Epidermal melanocyte (primary cell): ENCODE measurements around the gene STRA6.

Experiments
- DNase-seq: peaks from one replicate; pipeline ENCODE4 v3.0.0; 2011; ENCODE audit warnings: low spot score; ENCODE audit not compliant: insufficient read length

STRA6 gene

GRCh38 chr15:74208496-74208895 is 5.9 kb upstream of the STRA6 start:
- DNase-seq, result no peak

- DNase-seq, result no peak
These were observed 5.3 kb upstream of the STRA6 start for GRCh38 chr15:74207652-74208440.

GRCh38 chr15:74206801-74207281 is 4.3 kb upstream of the STRA6 start:
- no peak for DNase-seq

- no peak for DNase-seq
These were observed 3.0 kb upstream of the STRA6 start for GRCh38 chr15:74205582-74205947.

GRCh38 chr15:74203914-74204431 is 1.4 kb upstream of the STRA6 start:
- no peak for DNase-seq

GRCh38 chr15:74201710-74202420 is 722 bp downstream of the STRA6 start:
- DNase-seq, result no peak

- no peak for DNase-seq
These were observed 1.6 kb downstream of the STRA6 start for GRCh38 chr15:74200871-74201419.

- peak; percentile 54 for DNase-seq
These were observed 2.2 kb downstream of the STRA6 start for GRCh38 chr15:74200412-74200815.

- DNase-seq, result no peak
These were observed 3.3 kb downstream of the STRA6 start for GRCh38 chr15:74199297-74199652.

GRCh38 chr15:74197176-74197965 is 5.2 kb downstream of the STRA6 start:
- no peak for DNase-seq

- no peak for DNase-seq
These were observed 6.4 kb downstream of the STRA6 start for GRCh38 chr15:74196175-74196574.

GRCh38 chr15:74194572-74195559 is 7.7 kb downstream of the STRA6 start:
- DNase-seq, result no peak

- DNase-seq, result no peak
These were observed 8.7 kb downstream of the STRA6 start for GRCh38 chr15:74193905-74194304.

GRCh38 chr15:74193299-74193718 is 9.3 kb downstream of the STRA6 start:
- no peak for DNase-seq

- DNase-seq, result no peak
These were observed 9.8 kb downstream of the STRA6 start for GRCh38 chr15:74192751-74193150.

- DNase-seq, result no peak
These were observed 10.8 kb downstream of the STRA6 start for GRCh38 chr15:74191798-74192197.

GRCh38 chr15:74188216-74188615 is 14.4 kb downstream of the STRA6 start:
- no peak for DNase-seq

GRCh38 chr15:74185710-74186348 is 16.8 kb downstream of the STRA6 start:
- DNase-seq, result no peak

- DNase-seq, result no peak
These were observed 17.9 kb downstream of the STRA6 start for GRCh38 chr15:74184582-74185091.

GRCh38 chr15:74182131-74182530 is 20.5 kb downstream of the STRA6 start:
- no peak for DNase-seq
